ENCODE data around the gene KCNQ2. TPM values are rescaled to one million over a fixed set of nuclear protein-coding genes. Genes with fewer than 3 reads are reported as not detected.

KCNQ2 gene
- total RNA-seq, 1 experiment from 2014 or later = not detected

GRCh38 chr20:63357921-63358905 is 114.2 kb downstream of the KCNQ2 start:
- H4K20me1 ChIP-seq (ENCODE audit: insufficient read depth, low read depth, low read length) = no peaks in the 10 kb centered on the region
- no peaks in the 10 kb centered on the region for H3K79me2 ChIP-seq (ENCODE audit: low read length)
- H3K9me3 ChIP-seq (ENCODE audit: low read length) = no peaks in the 10 kb centered on the region
- no peak overlapping the region for H2AFZ ChIP-seq (ENCODE audit: low read length)
- no peaks in the 10 kb centered on the region for H3K9me2 ChIP-seq (replicated peaks; ENCODE audit: insufficient read depth, low read length)
- no peak overlapping the region for H3K4me2 ChIP-seq (ENCODE audit: low read depth, low read length, poor library complexity, severe bottlenecking)
- no peak overlapping the region for H3K9ac ChIP-seq (ENCODE audit: low read length)
- H3K36me3 ChIP-seq (ENCODE audit: insufficient read depth, low read length) = no peaks in the 10 kb centered on the region
- H3K4me1 ChIP-seq (ENCODE audit: low read length) = no peaks in the 10 kb centered on the region
- H3K27me3 ChIP-seq (ENCODE audit: low read length) = no peaks in the 10 kb centered on the region
- H3K4me3 ChIP-seq (ENCODE audit: low read length) = no peak overlapping the region
- no peak for DNase-seq
- no peak overlapping the region for H3K27ac ChIP-seq (ENCODE audit: low read length)

DNA sequence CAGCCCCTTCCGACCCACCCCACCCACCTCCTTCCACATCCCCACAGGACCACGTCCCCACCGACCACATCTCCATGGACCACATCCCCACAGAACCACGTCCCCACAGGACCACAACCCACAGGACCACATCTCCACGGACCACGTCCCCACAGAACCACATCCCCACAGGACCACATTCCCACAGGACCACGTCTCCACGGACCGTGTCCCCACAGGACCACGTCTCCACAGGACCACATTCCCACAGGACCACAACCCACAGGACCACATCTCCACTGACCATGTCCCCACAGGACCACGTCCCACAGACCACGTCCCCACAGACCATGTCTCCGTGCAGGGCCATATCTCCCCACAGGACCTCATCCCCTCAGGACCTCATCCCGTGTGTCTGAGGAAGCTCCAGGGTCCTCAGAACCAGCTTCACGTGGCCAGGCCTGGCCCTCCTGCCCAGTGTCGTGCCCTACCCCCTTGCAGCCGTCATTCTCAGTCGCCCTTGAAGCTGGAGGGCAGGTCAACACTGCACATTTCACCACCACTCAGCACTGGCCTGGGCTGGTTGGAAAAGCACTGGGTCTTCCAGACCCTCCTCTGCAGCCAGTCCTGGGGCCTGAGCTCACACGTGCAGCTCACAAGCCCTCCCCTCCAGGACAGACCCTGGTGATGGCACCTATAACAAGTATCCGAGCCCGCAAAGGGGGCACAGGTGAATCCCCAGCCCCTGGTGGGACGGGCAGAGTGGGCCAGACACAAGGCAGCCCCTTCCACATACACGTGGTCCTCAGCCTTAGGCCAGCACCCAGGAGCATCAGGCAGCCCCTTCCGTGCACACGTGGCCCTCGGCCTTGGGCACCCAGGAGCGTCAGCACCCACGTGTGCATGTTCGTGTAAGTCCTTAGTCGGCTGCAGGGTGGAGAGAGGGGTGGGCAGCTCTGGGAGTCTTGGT is 115.2 kb downstream of the KCNQ2 start:
- no peaks in the 10 kb centered on the region for H3K36me3 ChIP-seq (ENCODE audit: insufficient read depth, low read length)
- no peaks in the 10 kb centered on the region for H3K9me3 ChIP-seq (ENCODE audit: low read length)
- H3K79me2 ChIP-seq (ENCODE audit: low read length) = no peaks in the 10 kb centered on the region
- H3K4me1 ChIP-seq (ENCODE audit: low read length) = no peaks in the 10 kb centered on the region
- no peak overlapping the region for H3K9ac ChIP-seq (ENCODE audit: low read length)
- H4K20me1 ChIP-seq (ENCODE audit: insufficient read depth, low read depth, low read length) = no peaks in the 10 kb centered on the region
- H3K4me3 ChIP-seq (ENCODE audit: low read length) = no peak overlapping the region
- no peak overlapping the region for H3K4me2 ChIP-seq (ENCODE audit: low read depth, low read length, poor library complexity, severe bottlenecking)
- no peaks in the 10 kb centered on the region for H3K27me3 ChIP-seq (ENCODE audit: low read length)
- no peak for DNase-seq
- no peaks in the 10 kb centered on the region for H3K9me2 ChIP-seq (replicated peaks; ENCODE audit: insufficient read depth, low read length)
- H3K27ac ChIP-seq (ENCODE audit: low read length) = no peak overlapping the region
- H2AFZ ChIP-seq (ENCODE audit: low read length) = no peak overlapping the region

GRCh38 chr20:63356511-63356910 is 115.9 kb downstream of the KCNQ2 start:
- no peaks in the 10 kb centered on the region for H3K36me3 ChIP-seq (ENCODE audit: insufficient read depth, low read length)
- H3K27ac ChIP-seq (ENCODE audit: low read length) = no peak overlapping the region
- no peaks in the 10 kb centered on the region for H3K79me2 ChIP-seq (ENCODE audit: low read length)
- H3K9me2 ChIP-seq (replicated peaks; ENCODE audit: insufficient read depth, low read length) = no peaks in the 10 kb centered on the region
- H3K4me3 ChIP-seq (ENCODE audit: low read length) = no peak overlapping the region
- no peak overlapping the region for H3K4me2 ChIP-seq (ENCODE audit: low read depth, low read length, poor library complexity, severe bottlenecking)
- no peak for DNase-seq
- H3K27me3 ChIP-seq (ENCODE audit: low read length) = no peaks in the 10 kb centered on the region
- no peaks in the 10 kb centered on the region for H3K4me1 ChIP-seq (ENCODE audit: low read length)
- no peaks in the 10 kb centered on the region; the same call in 1 of the 2 replicates for H3K9me3 ChIP-seq (ENCODE audit: low read length)
- no peak overlapping the region for H2AFZ ChIP-seq (ENCODE audit: low read length)
- no peak overlapping the region for H3K9ac ChIP-seq (ENCODE audit: low read length)
- no peaks in the 10 kb centered on the region for H4K20me1 ChIP-seq (ENCODE audit: insufficient read depth, low read depth, low read length)

GRCh38 chr20:63355781-63356295 is 116.6 kb downstream of the KCNQ2 start:
- H3K9me3 ChIP-seq (ENCODE audit: low read length) = no peaks in the 10 kb centered on the region; the same call in 1 of the 2 replicates
- no peak overlapping the region for H3K4me2 ChIP-seq (ENCODE audit: low read depth, low read length, poor library complexity, severe bottlenecking)
- H2AFZ ChIP-seq (ENCODE audit: low read length) = no peak overlapping the region
- H3K4me1 ChIP-seq (ENCODE audit: low read length) = no peaks in the 10 kb centered on the region
- no peak overlapping the region for H3K9ac ChIP-seq (ENCODE audit: low read length)
- H3K36me3 ChIP-seq (ENCODE audit: insufficient read depth, low read length) = no peaks in the 10 kb centered on the region
- H3K27me3 ChIP-seq (ENCODE audit: low read length) = no peaks in the 10 kb centered on the region
- no peak for DNase-seq
- no peaks in the 10 kb centered on the region for H4K20me1 ChIP-seq (ENCODE audit: insufficient read depth, low read depth, low read length)
- no peak overlapping the region for H3K4me3 ChIP-seq (ENCODE audit: low read length)
- no peaks in the 10 kb centered on the region for H3K79me2 ChIP-seq (ENCODE audit: low read length)
- no peak overlapping the region for H3K27ac ChIP-seq (ENCODE audit: low read length)
- no peaks in the 10 kb centered on the region for H3K9me2 ChIP-seq (replicated peaks; ENCODE audit: insufficient read depth, low read length)

DNA sequence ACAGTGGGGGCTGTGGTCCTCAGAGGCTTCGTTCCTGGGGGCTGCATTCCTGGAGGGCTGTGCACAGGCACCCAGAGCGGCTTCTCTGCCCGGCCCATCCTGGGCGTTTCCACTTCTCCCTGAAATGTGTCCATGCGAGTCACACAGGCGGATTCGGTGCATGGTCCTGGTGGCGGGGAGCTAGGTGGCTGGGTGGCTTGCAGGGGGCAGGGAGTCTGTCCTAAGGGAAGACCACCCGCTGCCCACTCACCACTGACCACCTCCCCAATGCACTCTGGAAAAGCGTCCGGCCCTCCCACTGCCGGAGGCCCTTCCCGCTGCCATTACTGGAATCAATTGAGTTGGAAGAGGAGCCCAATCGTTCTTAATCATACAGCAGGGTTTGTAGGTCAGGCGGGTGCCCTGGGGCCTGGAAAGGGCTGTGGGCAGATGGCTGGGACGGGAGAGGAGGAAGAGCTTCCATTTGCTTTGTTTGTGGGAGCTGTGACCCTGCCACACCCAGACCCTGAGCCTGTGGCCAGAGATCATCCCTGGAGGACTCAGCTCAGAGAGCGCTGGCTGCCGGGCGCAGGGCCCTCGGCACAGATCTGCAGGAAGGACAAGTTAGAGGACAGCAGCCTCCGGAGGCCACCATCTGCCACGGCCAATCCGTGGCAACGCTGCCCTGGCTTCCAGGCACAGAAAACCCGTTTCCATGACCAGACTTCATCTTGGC is 117.7 kb downstream of the KCNQ2 start:
- Histone ChIP-seq H3K36me3 (ENCODE audit: insufficient read depth, low read length) (no peaks in the 10 kb centered on the region), H3K9me2 (replicated peaks; ENCODE audit: insufficient read depth, low read length) (no peaks in the 10 kb centered on the region), H3K4me1 (ENCODE audit: low read length) (no peaks in the 10 kb centered on the region), H3K27me3 (ENCODE audit: low read length) (no peaks in the 10 kb centered on the region), H3K4me2 (ENCODE audit: low read depth, low read length, poor library complexity, severe bottlenecking) (no peak overlapping the region), H3K4me3 (ENCODE audit: low read length) (no peak overlapping the region), H2AFZ (ENCODE audit: low read length) (no peak overlapping the region), H4K20me1 (ENCODE audit: insufficient read depth, low read depth, low read length) (no peaks in the 10 kb centered on the region), H3K9ac (ENCODE audit: low read length) (no peak overlapping the region), H3K79me2 (ENCODE audit: low read length) (no peaks in the 10 kb centered on the region), H3K27ac (ENCODE audit: low read length) (no peak overlapping the region), H3K9me3 (ENCODE audit: low read length) (no peaks in the 10 kb centered on the region; the same call in 1 of the 2 replicates)
- no peak for DNase-seq

DNA sequence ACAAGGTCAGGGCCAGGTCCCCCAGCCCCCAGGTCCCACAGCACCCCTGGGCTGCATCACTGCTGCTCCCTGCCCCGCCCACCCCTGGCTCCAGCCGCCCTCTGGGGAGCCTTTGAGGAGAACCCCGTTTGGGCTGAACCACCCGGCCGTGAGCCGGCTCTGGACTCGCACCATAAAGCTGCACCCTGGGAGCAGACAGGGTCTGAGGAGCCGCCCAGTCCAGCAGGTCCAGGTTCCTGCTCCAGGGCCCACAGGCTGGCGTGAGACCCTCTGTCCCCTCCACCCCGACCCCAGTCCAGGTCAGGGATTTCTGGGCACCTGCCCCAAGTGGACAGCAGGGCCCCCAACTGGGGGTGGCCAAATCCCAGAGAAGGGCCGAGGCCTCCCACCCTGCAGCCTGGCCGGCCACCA is 119.6 kb downstream of the KCNQ2 start:
- Histone ChIP-seq H4K20me1 (ENCODE audit: insufficient read depth, low read depth, low read length) (no peaks in the 10 kb centered on the region), H3K9me2 (replicated peaks; ENCODE audit: insufficient read depth, low read length) (no peaks in the 10 kb centered on the region), H3K4me3 (ENCODE audit: low read length) (no peak overlapping the region), H3K27me3 (ENCODE audit: low read length) (no peaks in the 10 kb centered on the region), H3K9ac (ENCODE audit: low read length) (no peak overlapping the region), H3K4me1 (ENCODE audit: low read length) (no peaks in the 10 kb centered on the region), H3K36me3 (ENCODE audit: insufficient read depth, low read length) (no peaks in the 10 kb centered on the region), H3K79me2 (ENCODE audit: low read length) (no peaks in the 10 kb centered on the region), H3K27ac (ENCODE audit: low read length) (no peak overlapping the region), H2AFZ (ENCODE audit: low read length) (no peak overlapping the region), H3K4me2 (ENCODE audit: low read depth, low read length, poor library complexity, severe bottlenecking) (no peak overlapping the region), H3K9me3 (ENCODE audit: low read length) (no peaks in the 10 kb centered on the region; the same call in 1 of the 2 replicates)
- no peak for DNase-seq

GRCh38 chr20:63351811-63352591 is 120.5 kb downstream of the KCNQ2 start:
- Histone ChIP-seq H3K9me3 (ENCODE audit: low read length) (no peaks in the 10 kb centered on the region; the same call in 1 of the 2 replicates), H2AFZ (ENCODE audit: low read length) (no peak overlapping the region), H3K79me2 (ENCODE audit: low read length) (no peaks in the 10 kb centered on the region), H3K27ac (ENCODE audit: low read length) (no peak overlapping the region), H3K4me1 (ENCODE audit: low read length) (no peaks in the 10 kb centered on the region), H3K4me2 (ENCODE audit: low read depth, low read length, poor library complexity, severe bottlenecking) (no peak overlapping the region), H3K27me3 (ENCODE audit: low read length) (no peaks in the 10 kb centered on the region), H4K20me1 (ENCODE audit: insufficient read depth, low read depth, low read length) (no peaks in the 10 kb centered on the region), H3K36me3 (ENCODE audit: insufficient read depth, low read length) (no peaks in the 10 kb centered on the region), H3K9me2 (replicated peaks; ENCODE audit: insufficient read depth, low read length) (no peaks in the 10 kb centered on the region), H3K4me3 (ENCODE audit: low read length) (no peak overlapping the region), H3K9ac (ENCODE audit: low read length) (no peak overlapping the region)
- DNase-seq = no peak

Measured in Karpas-422 (cell line).